Ectodermal cell (in vitro differentiated cells): Measurements from ENCODE around the gene IGSF22.

Experiments used
- H3K27ac ChIP-seq: 2 replicates; pipeline ENCODE4 v1.7.0; 2013; ENCODE audit warnings: mild to moderate bottlenecking, low read depth, low read length; ENCODE audit not compliant: insufficient read depth, poor library complexity, severe bottlenecking
- H3K27me3 ChIP-seq: 2 replicates; pipeline ENCODE4 v1.7.0; 2013; ENCODE audit warnings: mild to moderate bottlenecking, low read length; ENCODE audit not compliant: insufficient read depth, control insufficient read depth, poor library complexity, severe bottlenecking
- H3K36me3 ChIP-seq: one replicate; pipeline ENCODE4 v1.7.0; 2013; ENCODE audit warnings: low read length; ENCODE audit not compliant: control insufficient read depth, insufficient read depth
- H3K4me1 ChIP-seq: one replicate; pipeline ENCODE4 v1.7.0; 2013; ENCODE audit warnings: low read length; ENCODE audit not compliant: control insufficient read depth, insufficient read depth
- H3K4me3 ChIP-seq: 2 replicates; pipeline ENCODE4 v1.7.0; 2013; ENCODE audit warnings: low read depth, low read length, control low read depth; ENCODE audit not compliant: insufficient read depth
- H3K9me3 ChIP-seq: 2 replicates; pipeline ENCODE4 v1.7.0; 2013; ENCODE audit warnings: mild to moderate bottlenecking, low read length, moderate library complexity; ENCODE audit not compliant: control insufficient read depth
- WGBS, 2 experiments: methylation state at CpG; one replicate each; pipeline ENCODE4 v1.1.7; 2013; ENCODE audit warnings: missing lambda C conversion rate in 2 of 2; 5-methylcytosine and 5-hydroxymethylcytosine counted together

IGSF22 gene

GRCh38 chr11:18748766-18749365 lies 22.9 kb upstream of the IGSF22 start:
- H3K36me3 ChIP-seq: no peaks in the 10 kb centered on the region
- peaks cover 12% of the 10 kb centered on the region for H3K4me1 ChIP-seq
- no peaks in the 10 kb centered on the region for H3K9me3 ChIP-seq
- WGBS, 2 experiments: 78 to 80% methylated on average over 13 of the region's 13 CpGs
- H3K27me3 ChIP-seq: no peaks in the 10 kb centered on the region
- H3K4me3 ChIP-seq: no peak overlapping the region
- no peak overlapping the region for H3K27ac ChIP-seq

GRCh38 chr11:18745251-18745650 lies 19.3 kb upstream of the IGSF22 start:
- WGBS, 2 experiments: 84 to 89% methylated on average over 6 of the region's 6 CpGs
- Histone ChIP-seq H3K27ac (no peak overlapping the region), H3K36me3 (no peaks in the 10 kb centered on the region), H3K27me3 (no peaks in the 10 kb centered on the region), H3K4me3 (no peak overlapping the region), H3K9me3 (no peaks in the 10 kb centered on the region), H3K4me1 (no peaks in the 10 kb centered on the region)

GRCh38 chr11:18743900-18744514 lies 18.0 kb upstream of the IGSF22 start:
- 85 to 92% methylated on average over 14 to 15 of the region's 15 CpGs for WGBS, 2 experiments
- Histone ChIP-seq H3K27ac (no peak overlapping the region), H3K27me3 (no peaks in the 10 kb centered on the region), H3K4me1 (no peaks in the 10 kb centered on the region), H3K4me3 (no peak overlapping the region), H3K36me3 (no peaks in the 10 kb centered on the region), H3K9me3 (no peaks in the 10 kb centered on the region)

GRCh38 chr11:18743365-18743764 lies 17.4 kb upstream of the IGSF22 start:
- 90 to 91% methylated on average over 10 of the region's 10 CpGs for WGBS, 2 experiments
- H3K4me3 ChIP-seq: no peak overlapping the region
- H3K4me1 ChIP-seq: no peaks in the 10 kb centered on the region
- H3K27ac ChIP-seq: no peak overlapping the region
- H3K9me3 ChIP-seq: no peaks in the 10 kb centered on the region
- H3K36me3 ChIP-seq: no peaks in the 10 kb centered on the region
- H3K27me3 ChIP-seq: no peaks in the 10 kb centered on the region

- Histone ChIP-seq H3K27ac (no peak overlapping the region), H3K9me3 (no peaks in the 10 kb centered on the region), H3K36me3 (no peaks in the 10 kb centered on the region), H3K4me1 (no peaks in the 10 kb centered on the region), H3K27me3 (no peaks in the 10 kb centered on the region), H3K4me3 (no peak overlapping the region)
- 90 to 94% methylated on average over 3 of the region's 3 CpGs for WGBS, 2 experiments
Observed at GRCh38 chr11:18741783-18742182, 15.8 kb upstream of the IGSF22 start.

- Histone ChIP-seq H3K4me3 (no peak overlapping the region), H3K4me1 (no peaks in the 10 kb centered on the region), H3K27me3 (no peaks in the 10 kb centered on the region), H3K27ac (no peak overlapping the region), H3K36me3 (no peaks in the 10 kb centered on the region), H3K9me3 (no peaks in the 10 kb centered on the region)
- 91 to 96% methylated on average over 4 of the region's 4 CpGs for WGBS, 2 experiments
Observed at GRCh38 chr11:18739685-18740084, 13.7 kb upstream of the IGSF22 start.

GRCh38 chr11:18737642-18738041 lies 11.7 kb upstream of the IGSF22 start:
- H3K27me3 ChIP-seq: no peaks in the 10 kb centered on the region
- H3K4me3 ChIP-seq: no peak overlapping the region
- H3K4me1 ChIP-seq: no peaks in the 10 kb centered on the region
- 90 to 92% methylated on average over 8 of the region's 8 CpGs for WGBS, 2 experiments
- no peak overlapping the region for H3K27ac ChIP-seq
- no peaks in the 10 kb centered on the region for H3K36me3 ChIP-seq
- H3K9me3 ChIP-seq: no peaks in the 10 kb centered on the region

- H3K36me3 ChIP-seq: no peaks in the 10 kb centered on the region
- H3K27ac ChIP-seq: no peak overlapping the region
- 79 to 80% methylated on average over 10 of the region's 10 CpGs for WGBS, 2 experiments
- no peaks in the 10 kb centered on the region for H3K9me3 ChIP-seq
- H3K4me3 ChIP-seq: no peak overlapping the region
- H3K27me3 ChIP-seq: no peaks in the 10 kb centered on the region
- H3K4me1 ChIP-seq: no peaks in the 10 kb centered on the region
Observed at GRCh38 chr11:18736590-18737148, 10.7 kb upstream of the IGSF22 start.

- Histone ChIP-seq H3K36me3 (no peaks in the 10 kb centered on the region), H3K27me3 (no peaks in the 10 kb centered on the region), H3K27ac (no peak overlapping the region), H3K4me1 (no peaks in the 10 kb centered on the region), H3K9me3 (no peaks in the 10 kb centered on the region), H3K4me3 (no peak overlapping the region)
- 93 to 94% methylated on average over 16 of the region's 16 CpGs for WGBS, 2 experiments
Observed at GRCh38 chr11:18733202-18733601, 7.2 kb upstream of the IGSF22 start.

- H3K36me3 ChIP-seq: no peaks in the 10 kb centered on the region
- H3K4me3 ChIP-seq: no peak overlapping the region
- no peaks in the 10 kb centered on the region for H3K4me1 ChIP-seq
- H3K27me3 ChIP-seq: no peaks in the 10 kb centered on the region
- H3K9me3 ChIP-seq: no peaks in the 10 kb centered on the region
- 82 to 84% methylated on average over 11 of the region's 11 CpGs for WGBS, 2 experiments
- H3K27ac ChIP-seq: no peak overlapping the region
Observed at GRCh38 chr11:18731949-18732821, 6.2 kb upstream of the IGSF22 start.
